Caki2 (cell line): ENCODE results near the gene MACO1. TPM values are rescaled to one million over a fixed set of nuclear protein-coding genes. Genes with fewer than 3 reads are reported as not detected.

Experiments
- DNase-seq: peaks from one replicate; pipeline ENCODE4 v3.0.0-alpha.2; 2015; ENCODE audit warnings: low read depth
- in situ Hi-C: cut with HindIII; loops from 2 replicates; pipeline ENCODE4 v1.10.0; 2016; ENCODE audit warnings: low sequenced_read_pairs, low pct_unique_long_range_greater_than_20kb, mixed read lengths
- total RNA-seq: library from RNA; depleted of rRNA; stranded (reverse); fragments of >200 nt; shearing (Covaris generic); gene quantifications from 2 replicates; pipeline ENCODE4 v1.2.3, GENCODE V29; 2014; ENCODE audit warnings: low replicate concordance; rRNA removed

Gene MACO1
- total RNA-seq, 1 experiment from 2014 or later = 12.0 TPM

GRCh38 chr1:25544243-25544764 lies 113.6 kb downstream of the MACO1 start:
- in situ Hi-C loops = no loop called here
- no peak for DNase-seq

- peak; percentile 28 for DNase-seq
These were observed 114.1 kb downstream of the MACO1 start for GRCh38 chr1:25544819-25545218.

GRCh38 chr1:25545767-25546166 lies 115.1 kb downstream of the MACO1 start:
- no peak for DNase-seq
- in situ Hi-C loops = no loop called here

More at GRCh38 chr1:25544819-25545218, 114.1 kb downstream of the MACO1 start:
- in situ Hi-C loops = no loop called here

- DNase-seq = no peak
- in situ Hi-C loops = no loop called here
These were observed 115.5 kb downstream of the MACO1 start for GRCh38 chr1:25546193-25546592.

GRCh38 chr1:25548601-25549000 lies 117.9 kb downstream of the MACO1 start:
- peak; percentile 31 for DNase-seq
- in situ Hi-C loops = no loop called here

GRCh38 chr1:25549273-25550154 lies 118.8 kb downstream of the MACO1 start:
- in situ Hi-C loops = no loop called here
- peak; percentile 92 for DNase-seq

Other genes with a start within 250 kb of the MACO1 start
- 36.4 and 59.2 TPM in 2 replicates for gene SYF2, start 198.4 kb upstream of the MACO1 start, total RNA-seq
- 18.3 and 19.9 TPM in 2 replicates for gene RSRP1, start 183.4 kb upstream of the MACO1 start, total RNA-seq
- gene RHD, start 158.4 kb upstream of the MACO1 start, total RNA-seq = not detected in 2 replicates
- gene TMEM50A, start 92.6 kb upstream of the MACO1 start, total RNA-seq = 64.1 and 89.1 TPM in 2 replicates
- gene RHCE, start 10.1 kb upstream of the MACO1 start, total RNA-seq = 0.68 TPM in 1 of 2 replicates, not detected in the other
- gene LDLRAP1, start 112.7 kb downstream of the MACO1 start, total RNA-seq = 4.6 and 8.4 TPM in 2 replicates
- not detected in 2 replicates for gene MAN1C1, start 185.9 kb downstream of the MACO1 start, total RNA-seq